ENCODE results near the gene TNIK.

GRCh38 chr3:171145798-171146197 is 314.4 kb downstream of the TNIK start:
- no peak for TF ChIP-seq POLR2AphosphoS5 (IDR thresholded peaks at IDR 0.05; ENCODE audit: low read depth, low read length)
- TF ChIP-seq, protein P1, sequence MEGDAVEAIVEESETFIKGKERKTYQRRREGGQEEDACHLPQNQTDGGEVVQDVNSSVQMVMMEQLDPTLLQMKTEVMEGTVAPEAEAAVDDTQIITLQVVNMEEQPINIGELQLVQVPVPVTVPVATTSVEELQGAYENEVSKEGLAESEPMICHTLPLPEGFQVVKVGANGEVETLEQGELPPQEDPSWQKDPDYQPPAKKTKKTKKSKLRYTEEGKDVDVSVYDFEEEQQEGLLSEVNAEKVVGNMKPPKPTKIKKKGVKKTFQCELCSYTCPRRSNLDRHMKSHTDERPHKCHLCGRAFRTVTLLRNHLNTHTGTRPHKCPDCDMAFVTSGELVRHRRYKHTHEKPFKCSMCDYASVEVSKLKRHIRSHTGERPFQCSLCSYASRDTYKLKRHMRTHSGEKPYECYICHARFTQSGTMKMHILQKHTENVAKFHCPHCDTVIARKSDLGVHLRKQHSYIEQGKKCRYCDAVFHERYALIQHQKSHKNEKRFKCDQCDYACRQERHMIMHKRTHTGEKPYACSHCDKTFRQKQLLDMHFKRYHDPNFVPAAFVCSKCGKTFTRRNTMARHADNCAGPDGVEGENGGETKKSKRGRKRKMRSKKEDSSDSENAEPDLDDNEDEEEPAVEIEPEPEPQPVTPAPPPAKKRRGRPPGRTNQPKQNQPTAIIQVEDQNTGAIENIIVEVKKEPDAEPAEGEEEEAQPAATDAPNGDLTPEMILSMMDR (IDR thresholded peaks at IDR 0.05): no peak
- TF ChIP-seq RAD21 (IDR thresholded peaks at IDR 0.05; ENCODE audit: low read length): no peak
- no peak for TF ChIP-seq GABPA (IDR thresholded peaks at IDR 0.05; ENCODE audit: low read depth)
